ENCODE measurements around the gene KLHL30.

The KLHL30 gene

DNA sequence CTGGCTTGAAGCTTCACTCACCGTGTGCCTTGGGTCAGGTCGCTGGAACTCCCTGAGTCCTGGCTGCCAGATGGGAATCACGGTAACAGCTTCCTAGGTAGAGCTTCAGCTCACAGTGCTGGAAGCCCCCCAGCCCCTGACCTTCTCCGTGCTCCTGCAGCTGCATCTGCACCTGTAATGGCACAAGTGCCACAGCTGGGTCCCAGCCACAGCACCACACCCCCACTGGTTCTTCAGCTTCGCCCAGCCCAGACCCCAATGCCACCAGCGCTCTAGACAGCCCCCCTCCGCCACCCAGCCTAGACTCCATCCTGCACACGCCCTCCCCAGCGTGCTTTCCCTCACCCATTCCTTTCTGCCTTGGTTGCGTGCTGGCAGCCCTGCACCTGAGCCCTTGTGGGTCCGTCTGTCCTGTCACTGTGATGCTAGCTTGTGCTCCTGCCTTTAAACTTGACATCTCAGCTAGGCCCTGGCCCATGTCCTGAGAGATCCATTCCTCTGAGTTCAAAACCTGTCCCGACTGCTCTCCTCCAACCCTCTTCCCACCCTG, 45.9 kb upstream of the KLHL30 start:
- TF ChIP-seq ZNF565 (CRISPR knock-in tag; conservative IDR thresholded peaks at IDR 0.05; ENCODE audit: low read depth) (no peak), ESRRG (CRISPR knock-in tag; IDR thresholded peaks at IDR 0.05) (no peak), ISL1 (CRISPR knock-in tag; IDR thresholded peaks at IDR 0.05) (no peak), TCF4 (CRISPR knock-in tag; IDR thresholded peaks at IDR 0.05; ENCODE audit: borderline replicate concordance) (no peak)
- TF ChIP-seq, protein P1, sequence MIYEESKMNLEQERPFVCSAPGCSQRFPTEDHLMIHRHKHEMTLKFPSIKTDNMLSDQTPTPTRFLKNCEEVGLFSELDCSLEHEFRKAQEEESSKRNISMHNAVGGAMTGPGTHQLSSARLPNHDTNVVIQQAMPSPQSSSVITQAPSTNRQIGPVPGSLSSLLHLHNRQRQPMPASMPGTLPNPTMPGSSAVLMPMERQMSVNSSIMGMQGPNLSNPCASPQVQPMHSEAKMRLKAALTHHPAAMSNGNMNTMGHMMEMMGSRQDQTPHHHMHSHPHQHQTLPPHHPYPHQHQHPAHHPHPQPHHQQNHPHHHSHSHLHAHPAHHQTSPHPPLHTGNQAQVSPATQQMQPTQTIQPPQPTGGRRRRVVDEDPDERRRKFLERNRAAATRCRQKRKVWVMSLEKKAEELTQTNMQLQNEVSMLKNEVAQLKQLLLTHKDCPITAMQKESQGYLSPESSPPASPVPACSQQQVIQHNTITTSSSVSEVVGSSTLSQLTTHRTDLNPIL (CRISPR knock-in tag; IDR thresholded peaks at IDR 0.05; ENCODE audit: low read depth), result no peak

DNA sequence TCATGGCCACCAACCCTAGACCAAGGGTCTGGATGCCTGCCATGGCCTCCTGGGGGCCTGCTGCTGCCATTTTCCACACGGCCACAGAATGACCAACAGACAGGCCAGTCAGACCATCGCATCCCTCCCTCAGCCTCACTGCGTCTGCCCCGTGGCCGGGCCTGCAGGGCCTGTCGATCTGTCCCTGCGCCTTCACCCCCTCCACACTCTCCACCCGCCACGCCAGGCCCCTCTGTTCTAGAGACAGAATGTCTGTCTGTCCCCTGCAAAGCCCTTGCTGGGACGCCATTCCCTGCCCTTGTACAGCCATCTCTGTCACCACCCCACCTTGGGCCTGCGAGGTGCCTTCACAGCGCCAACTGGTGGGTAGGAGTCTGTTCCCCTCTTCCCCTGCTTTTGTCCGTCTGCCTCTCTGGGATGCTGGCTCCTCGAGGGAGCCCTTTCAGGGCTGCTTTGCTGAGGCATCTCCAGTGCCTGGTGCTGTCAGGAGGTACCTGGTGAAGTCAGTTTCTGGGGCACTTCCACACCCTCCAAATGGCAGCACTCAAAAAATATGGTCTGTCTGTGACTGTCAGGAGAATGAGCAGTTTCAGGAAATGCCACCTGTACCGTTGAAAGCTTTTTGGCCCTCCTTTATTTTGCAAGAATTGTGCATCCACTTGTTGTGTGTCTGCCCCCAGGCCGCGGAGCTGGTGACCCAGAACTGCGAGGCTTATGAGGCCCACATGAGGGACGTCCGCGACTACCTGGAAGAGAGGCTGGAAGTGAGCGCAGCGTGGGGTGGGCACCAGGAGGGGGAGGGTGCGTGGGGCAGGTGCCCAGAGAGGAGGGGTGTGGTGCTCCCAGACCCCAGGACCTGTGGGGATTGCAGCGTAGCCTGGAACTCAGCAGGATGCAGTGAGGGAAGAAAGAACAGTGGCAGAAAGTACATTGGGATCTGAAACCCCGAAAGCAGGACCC, 45.0 kb upstream of the KLHL30 start:
- ATAC-seq, result no peak
- TF ChIP-seq GLIS3 (CRISPR knock-in tag; IDR thresholded peaks at IDR 0.05) (no peak), ISL1 (CRISPR knock-in tag; IDR thresholded peaks at IDR 0.05) (no peak), PPARA (CRISPR knock-in tag; IDR thresholded peaks at IDR 0.05; ENCODE audit: borderline replicate concordance) (no peak), ZNF565 (CRISPR knock-in tag; conservative IDR thresholded peaks at IDR 0.05; ENCODE audit: low read depth) (no peak), ARNTL (CRISPR knock-in tag; IDR thresholded peaks at IDR 0.05; ENCODE audit: borderline replicate concordance, low read depth) (no peak), ZFP30 (CRISPR knock-in tag; IDR thresholded peaks at IDR 0.05) (no peak), ZC3H10 (CRISPR knock-in tag; IDR thresholded peaks at IDR 0.05) (no peak), TCF4 (CRISPR knock-in tag; IDR thresholded peaks at IDR 0.05; ENCODE audit: borderline replicate concordance) (no peak), ESRRG (CRISPR knock-in tag; IDR thresholded peaks at IDR 0.05) (no peak), ZFP3 (CRISPR knock-in tag; IDR thresholded peaks at IDR 0.05) (no peak)
- TF ChIP-seq, protein P2, sequence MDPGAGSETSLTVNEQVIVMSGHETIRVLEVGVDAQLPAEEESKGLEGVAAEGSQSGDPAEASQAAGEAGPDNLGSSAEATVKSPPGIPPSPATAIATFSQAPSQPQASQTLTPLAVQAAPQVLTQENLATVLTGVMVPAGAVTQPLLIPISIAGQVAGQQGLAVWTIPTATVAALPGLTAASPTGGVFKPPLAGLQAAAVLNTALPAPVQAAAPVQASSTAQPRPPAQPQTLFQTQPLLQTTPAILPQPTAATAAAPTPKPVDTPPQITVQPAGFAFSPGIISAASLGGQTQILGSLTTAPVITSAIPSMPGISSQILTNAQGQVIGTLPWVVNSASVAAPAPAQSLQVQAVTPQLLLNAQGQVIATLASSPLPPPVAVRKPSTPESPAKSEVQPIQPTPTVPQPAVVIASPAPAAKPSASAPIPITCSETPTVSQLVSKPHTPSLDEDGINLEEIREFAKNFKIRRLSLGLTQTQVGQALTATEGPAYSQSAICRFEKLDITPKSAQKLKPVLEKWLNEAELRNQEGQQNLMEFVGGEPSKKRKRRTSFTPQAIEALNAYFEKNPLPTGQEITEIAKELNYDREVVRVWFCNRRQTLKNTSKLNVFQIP (CRISPR knock-in tag; IDR thresholded peaks at IDR 0.05; ENCODE audit: borderline replicate concordance, low read depth), result no peak
- TF ChIP-seq, protein P3, sequence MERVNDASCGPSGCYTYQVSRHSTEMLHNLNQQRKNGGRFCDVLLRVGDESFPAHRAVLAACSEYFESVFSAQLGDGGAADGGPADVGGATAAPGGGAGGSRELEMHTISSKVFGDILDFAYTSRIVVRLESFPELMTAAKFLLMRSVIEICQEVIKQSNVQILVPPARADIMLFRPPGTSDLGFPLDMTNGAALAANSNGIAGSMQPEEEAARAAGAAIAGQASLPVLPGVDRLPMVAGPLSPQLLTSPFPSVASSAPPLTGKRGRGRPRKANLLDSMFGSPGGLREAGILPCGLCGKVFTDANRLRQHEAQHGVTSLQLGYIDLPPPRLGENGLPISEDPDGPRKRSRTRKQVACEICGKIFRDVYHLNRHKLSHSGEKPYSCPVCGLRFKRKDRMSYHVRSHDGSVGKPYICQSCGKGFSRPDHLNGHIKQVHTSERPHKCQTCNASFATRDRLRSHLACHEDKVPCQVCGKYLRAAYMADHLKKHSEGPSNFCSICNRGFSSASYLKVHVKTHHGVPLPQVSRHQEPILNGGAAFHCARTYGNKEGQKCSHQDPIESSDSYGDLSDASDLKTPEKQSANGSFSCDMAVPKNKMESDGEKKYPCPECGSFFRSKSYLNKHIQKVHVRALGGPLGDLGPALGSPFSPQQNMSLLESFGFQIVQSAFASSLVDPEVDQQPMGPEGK (CRISPR knock-in tag; IDR thresholded peaks at IDR 0.05; ENCODE audit: borderline replicate concordance), result no peak

More for the DNA sequence above, 45.9 kb upstream of the KLHL30 start:
- ATAC-seq, result no peak

DNA sequence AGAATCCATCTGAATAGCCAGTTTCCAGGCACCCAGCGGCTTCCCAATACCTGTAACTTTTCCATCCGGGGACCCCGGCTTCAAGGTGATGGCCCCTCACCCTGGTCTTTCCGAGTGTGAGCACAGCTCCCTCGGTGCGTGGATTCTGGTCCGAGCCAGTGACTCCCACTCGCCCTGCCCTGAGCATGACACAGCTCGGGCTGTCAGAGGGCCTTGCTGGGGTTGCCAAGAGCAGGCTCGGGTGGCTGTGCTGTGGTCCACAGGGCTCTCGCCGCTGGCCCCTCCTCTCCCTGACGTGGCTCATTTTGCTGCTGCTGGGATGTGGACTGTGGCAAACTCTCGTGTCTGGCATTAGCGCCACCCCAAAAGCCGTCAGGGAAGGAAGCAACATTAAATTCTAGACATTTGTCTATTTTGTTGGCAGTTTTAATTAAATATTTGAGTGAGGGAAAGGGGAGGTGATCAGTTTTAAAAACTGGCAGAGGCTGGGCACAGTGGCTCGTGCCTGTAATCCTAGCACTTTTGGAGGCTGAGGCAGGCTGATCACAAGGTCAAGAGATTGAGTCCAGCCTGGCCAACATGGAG, 43.9 kb upstream of the KLHL30 start:
- ATAC-seq, result no peak
- TF ChIP-seq, protein P2 (CRISPR knock-in tag; IDR thresholded peaks at IDR 0.05; ENCODE audit: borderline replicate concordance, low read depth), result no peak
- TF ChIP-seq ZNF8 (CRISPR knock-in tag; IDR thresholded peaks at IDR 0.05) (no peak), TOX (CRISPR knock-in tag; IDR thresholded peaks at IDR 0.05; ENCODE audit: borderline replicate concordance) (no peak), ESRRG (CRISPR knock-in tag; IDR thresholded peaks at IDR 0.05) (no peak), CSDC2 (CRISPR knock-in tag; IDR thresholded peaks at IDR 0.05) (no peak), TCF4 (CRISPR knock-in tag; IDR thresholded peaks at IDR 0.05; ENCODE audit: borderline replicate concordance) (no peak), ARNTL (CRISPR knock-in tag; IDR thresholded peaks at IDR 0.05; ENCODE audit: borderline replicate concordance, low read depth) (no peak), ZC3H10 (CRISPR knock-in tag; IDR thresholded peaks at IDR 0.05) (no peak), PPARA (CRISPR knock-in tag; IDR thresholded peaks at IDR 0.05; ENCODE audit: borderline replicate concordance) (no peak), ISL1 (CRISPR knock-in tag; IDR thresholded peaks at IDR 0.05) (no peak)

DNA sequence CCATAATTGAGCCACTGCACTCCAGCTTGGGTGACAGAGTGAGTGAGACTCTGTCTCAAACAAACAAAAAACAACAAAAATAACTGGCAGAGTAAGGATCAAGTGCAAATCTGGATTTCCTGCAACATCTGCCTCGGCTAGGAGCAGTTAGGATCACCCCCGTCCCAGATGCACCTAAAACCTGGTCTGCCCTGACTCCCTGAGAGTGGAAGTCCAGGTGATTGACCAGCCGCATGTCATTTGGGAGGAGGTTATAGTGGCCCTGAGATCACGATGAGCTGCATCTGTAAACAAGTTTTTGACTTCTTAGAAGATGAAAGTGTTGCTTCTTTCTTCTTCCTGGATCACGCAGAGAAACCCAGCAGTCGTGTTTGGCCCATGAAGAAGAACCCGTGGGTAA, 43.3 kb upstream of the KLHL30 start:
- no peak for ATAC-seq
- TF ChIP-seq ISL1 (CRISPR knock-in tag; IDR thresholded peaks at IDR 0.05) (no peak), SNAI2 (CRISPR knock-in tag; IDR thresholded peaks at IDR 0.05) (no peak), TCF4 (CRISPR knock-in tag; IDR thresholded peaks at IDR 0.05; ENCODE audit: borderline replicate concordance) (no peak), ESRRG (CRISPR knock-in tag; IDR thresholded peaks at IDR 0.05) (no peak), ZC3H10 (CRISPR knock-in tag; IDR thresholded peaks at IDR 0.05) (no peak), ZFP30 (CRISPR knock-in tag; IDR thresholded peaks at IDR 0.05) (no peak), ZFP3 (CRISPR knock-in tag; IDR thresholded peaks at IDR 0.05) (no peak), PPARA (CRISPR knock-in tag; IDR thresholded peaks at IDR 0.05; ENCODE audit: borderline replicate concordance) (no peak), BACH2 (CRISPR knock-in tag; IDR thresholded peaks at IDR 0.05; ENCODE audit: borderline replicate concordance) (no peak), ZNF565 (CRISPR knock-in tag; conservative IDR thresholded peaks at IDR 0.05; ENCODE audit: low read depth) (no peak), GLIS3 (CRISPR knock-in tag; IDR thresholded peaks at IDR 0.05) (no peak)
- TF ChIP-seq, protein P1 (CRISPR knock-in tag; IDR thresholded peaks at IDR 0.05; ENCODE audit: low read depth), result no peak
- TF ChIP-seq, protein P4, sequence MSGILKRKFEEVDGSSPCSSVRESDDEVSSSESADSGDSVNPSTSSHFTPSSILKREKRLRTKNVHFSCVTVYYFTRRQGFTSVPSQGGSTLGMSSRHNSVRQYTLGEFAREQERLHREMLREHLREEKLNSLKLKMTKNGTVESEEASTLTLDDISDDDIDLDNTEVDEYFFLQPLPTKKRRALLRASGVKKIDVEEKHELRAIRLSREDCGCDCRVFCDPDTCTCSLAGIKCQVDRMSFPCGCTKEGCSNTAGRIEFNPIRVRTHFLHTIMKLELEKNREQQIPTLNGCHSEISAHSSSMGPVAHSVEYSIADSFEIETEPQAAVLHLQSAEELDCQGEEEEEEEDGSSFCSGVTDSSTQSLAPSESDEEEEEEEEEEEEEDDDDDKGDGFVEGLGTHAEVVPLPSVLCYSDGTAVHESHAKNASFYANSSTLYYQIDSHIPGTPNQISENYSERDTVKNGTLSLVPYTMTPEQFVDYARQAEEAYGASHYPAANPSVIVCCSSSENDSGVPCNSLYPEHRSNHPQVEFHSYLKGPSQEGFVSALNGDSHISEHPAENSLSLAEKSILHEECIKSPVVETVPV (CRISPR knock-in tag; IDR thresholded peaks at IDR 0.05), result no peak
- TF ChIP-seq, protein P2 (CRISPR knock-in tag; IDR thresholded peaks at IDR 0.05; ENCODE audit: borderline replicate concordance, low read depth), result no peak

All from SK-N-SH treated with all-trans-retinoic acid at 6 μM for 48 hours (cell line).